ENCODE measurements around the gene GADD45B. TPM values are rescaled to one million over a fixed set of nuclear protein-coding genes. Genes with fewer than 3 reads are reported as not detected.

GADD45B gene
- total and polyA plus RNA-seq, 10 of the 15 experiments (the other 5 are each of a cell fraction or from before 2014, with no cell fraction given), result 2.4 to 180 (median 91.1) TPM

GRCh38 chr19:2478756-2479555 is 3.0 kb downstream of the GADD45B start (continued):
- TF ChIP-seq NKRF (conservative IDR thresholded peaks at IDR 0.05), result peak; percentile 59; the same call in 1 of the 2 replicates
- TF ChIP-seq KDM1A (IDR thresholded peaks at IDR 0.05; ENCODE audit: borderline replicate concordance), result no peak
- no peak; the same call in 1 of the 2 replicates for TF ChIP-seq CHD2 (IDR thresholded peaks at IDR 0.05; ENCODE audit: borderline replicate concordance, low read depth, low read length)
- no peak; a peak in 1 of 4 replicates for TF ChIP-seq EP300 (IDR thresholded peaks at IDR 0.05; ENCODE audit: borderline replicate concordance in 1 of 2, control insufficient read depth in 1 of 2, low read depth in 2 of 2, low read length in 2 of 2)
- peak; percentile 4; the same call in 1 of the 2 replicates for TF ChIP-seq SPI1 (IDR thresholded peaks at IDR 0.05; ENCODE audit: borderline replicate concordance, insufficient read depth, low read depth, low read length)
- TF ChIP-seq POLR2A (IDR thresholded peaks at IDR 0.05; ENCODE audit: low read depth, low read length), result peak; percentile 83
- TF ChIP-seq ZSCAN29 (IDR thresholded peaks at IDR 0.05), result no peak; the same call in 1 of the 2 replicates
- TF ChIP-seq NRF1 (conservative IDR thresholded peaks at IDR 0.05; ENCODE audit: low read depth, low read length), result no peak
- TF ChIP-seq MYC (IDR thresholded peaks at IDR 0.05; ENCODE audit: insufficient read depth, insufficient read length, insufficient replicate concordance, low read length, severe bottlenecking), result no peak
- TF ChIP-seq JUND (IDR thresholded peaks at IDR 0.05; ENCODE audit: low read depth, low read length), result no peak
- TF ChIP-seq NR2C1 (IDR thresholded peaks at IDR 0.05), result no peak
- TF ChIP-seq KAT2A (conservative IDR thresholded peaks at IDR 0.05; ENCODE audit: control insufficient read depth, low read depth, low read length), result no peak
- TF ChIP-seq POLR2AphosphoS5 (IDR thresholded peaks at IDR 0.05; ENCODE audit: low read length), result no peak; the same call in 1 of the 2 replicates
- TF ChIP-seq STAT1 (conservative IDR thresholded peaks at IDR 0.05), result no peak
